GM03348 (cell line): ENCODE measurements around the gene TMEM185A.
"Not testable (repeated sequence)": the region's sequence is repeated elsewhere in the genome, so short reads cannot be mapped to it uniquely, and the experiment has no call there.

ENCODE experiments used
- DNase-seq: peaks from one replicate; pipeline ENCODE4 v3.0.0; 2012; ENCODE audit warnings: low spot score

The TMEM185A gene

DNA sequence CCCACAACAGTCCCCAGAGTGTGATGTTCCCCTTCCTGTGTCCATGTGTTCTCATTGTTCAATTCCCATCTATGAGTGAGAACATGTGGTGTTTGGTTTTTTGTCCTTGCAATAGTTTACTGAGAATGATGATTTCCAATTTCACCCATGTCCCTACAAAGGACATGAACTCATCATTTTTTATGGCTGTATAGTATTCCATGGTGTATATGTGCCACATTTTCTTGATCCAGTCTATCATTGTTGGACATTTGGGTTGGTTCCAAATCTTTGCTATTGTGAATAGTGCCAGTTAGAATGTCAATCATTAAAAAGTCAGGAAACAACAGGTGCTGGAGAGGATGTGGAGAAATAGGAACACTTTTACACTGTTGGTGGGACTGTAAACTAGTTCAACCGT, 11.9 kb downstream of the TMEM185A start:
- DNase-seq = not testable (repeated sequence)

DNA sequence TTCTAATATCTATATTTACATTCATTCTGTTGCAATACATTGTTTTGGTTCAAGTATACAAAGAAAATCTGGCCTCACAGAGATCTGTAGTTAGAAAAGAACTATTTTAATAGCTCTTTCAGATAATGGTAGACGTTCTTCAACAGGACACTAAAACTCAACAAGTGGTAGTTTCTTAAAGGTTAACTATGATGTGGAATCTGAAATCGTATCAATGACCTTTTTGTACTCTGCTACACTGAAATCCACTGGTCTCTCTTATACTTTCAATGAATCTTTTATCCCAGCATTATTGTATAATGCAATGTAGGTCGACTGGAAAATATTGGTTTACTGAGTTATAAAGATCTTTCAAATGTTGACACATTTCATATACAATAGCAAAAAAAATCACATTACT, 12.7 kb downstream of the TMEM185A start:
- no peak for DNase-seq

DNA sequence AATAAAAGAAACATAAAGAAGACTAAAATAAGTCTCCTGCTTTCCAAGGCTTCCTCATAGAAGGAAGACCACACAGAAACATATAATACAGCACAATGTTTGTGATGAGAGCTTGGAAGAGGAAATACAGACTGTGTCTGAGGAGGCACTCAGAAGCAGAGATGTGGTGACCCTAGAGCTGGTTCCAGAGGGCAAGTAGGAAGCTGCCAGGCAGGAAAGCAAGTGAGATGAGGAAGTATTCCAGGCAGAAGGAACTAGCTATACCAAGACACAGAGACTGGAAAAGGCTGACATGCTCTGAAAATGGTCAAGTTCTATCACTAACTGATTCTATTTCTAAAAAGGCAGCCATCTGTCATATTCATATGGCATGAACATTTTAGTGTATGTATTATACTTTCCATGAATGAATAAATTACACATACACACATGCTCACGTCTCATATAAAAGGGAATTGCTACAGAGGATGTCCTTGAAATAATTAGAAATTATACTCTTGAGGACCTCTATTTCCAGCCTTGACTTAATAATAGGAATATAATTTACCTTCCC, 19.9 kb downstream of the TMEM185A start:
- no peak for DNase-seq

DNA sequence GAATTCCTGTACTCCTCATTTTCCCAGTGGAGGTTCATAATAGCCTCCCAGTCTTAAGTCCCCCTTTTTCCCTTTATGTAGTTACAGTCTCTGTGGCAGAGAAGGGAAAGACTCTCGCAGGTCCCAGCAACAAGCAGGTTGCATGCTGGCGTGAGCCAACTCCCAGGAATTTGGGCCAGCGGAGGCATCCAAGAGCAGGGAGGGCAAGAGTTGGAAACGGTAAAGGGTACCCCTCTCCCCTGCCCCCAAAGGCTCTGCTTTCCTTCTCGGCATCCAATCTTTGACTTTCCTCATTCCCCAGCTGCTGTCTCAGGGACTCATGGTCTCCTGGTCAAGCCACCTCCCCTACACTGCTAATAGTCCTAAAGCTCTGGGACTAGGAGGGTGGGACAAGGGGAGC, 21.1 kb downstream of the TMEM185A start:
- no peak for DNase-seq

DNA sequence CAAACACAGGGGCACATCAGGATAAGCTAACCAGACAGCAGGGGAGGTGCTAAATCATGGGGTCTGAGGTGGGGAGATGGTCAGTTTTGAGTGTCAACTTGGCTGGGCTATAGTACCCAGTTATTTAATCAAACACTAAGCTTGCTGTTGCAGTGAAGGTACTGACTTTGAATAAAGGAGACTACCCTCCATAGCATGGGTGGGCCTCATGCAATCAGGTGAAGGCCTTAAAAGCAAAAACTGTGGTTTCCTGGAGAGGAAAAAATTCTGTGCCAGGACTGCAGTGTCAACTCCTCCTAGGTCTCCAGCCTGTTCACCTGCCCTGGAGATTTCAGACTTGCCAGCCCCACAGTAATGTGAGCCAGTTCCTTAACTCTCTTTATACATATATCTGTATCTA, 23.9 kb downstream of the TMEM185A start:
- DNase-seq = no peak

DNA sequence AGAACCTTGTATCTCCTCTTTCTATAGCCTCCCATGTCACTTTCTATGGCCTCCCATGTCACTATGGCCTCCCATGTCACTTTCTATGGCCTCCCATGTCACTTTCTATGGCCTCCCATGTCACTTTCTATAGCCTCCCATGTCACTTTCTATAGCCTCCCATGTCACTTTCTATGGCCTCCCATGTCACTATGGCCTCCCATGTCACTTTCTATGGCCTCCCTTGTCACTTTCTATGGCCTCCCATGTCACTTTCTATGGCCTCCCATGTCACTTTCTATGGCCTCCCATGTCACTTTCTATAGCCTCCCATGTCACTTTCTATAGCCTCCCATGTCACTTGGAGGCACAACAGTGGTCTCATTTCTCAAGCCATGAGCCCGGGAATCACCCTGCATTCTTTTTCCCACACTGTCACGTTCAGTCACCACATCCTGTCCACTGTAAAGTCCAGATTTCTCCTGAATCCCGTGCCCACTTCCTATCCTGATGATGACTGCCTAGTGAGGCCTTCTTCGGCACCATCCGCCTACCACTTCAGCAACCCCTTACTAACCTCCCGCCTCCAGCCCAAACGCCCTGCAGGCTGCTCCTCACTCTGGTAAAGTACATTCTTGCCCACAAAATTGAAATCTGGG, 26.2 kb downstream of the TMEM185A start:
- DNase-seq = not testable (repeated sequence)

DNA sequence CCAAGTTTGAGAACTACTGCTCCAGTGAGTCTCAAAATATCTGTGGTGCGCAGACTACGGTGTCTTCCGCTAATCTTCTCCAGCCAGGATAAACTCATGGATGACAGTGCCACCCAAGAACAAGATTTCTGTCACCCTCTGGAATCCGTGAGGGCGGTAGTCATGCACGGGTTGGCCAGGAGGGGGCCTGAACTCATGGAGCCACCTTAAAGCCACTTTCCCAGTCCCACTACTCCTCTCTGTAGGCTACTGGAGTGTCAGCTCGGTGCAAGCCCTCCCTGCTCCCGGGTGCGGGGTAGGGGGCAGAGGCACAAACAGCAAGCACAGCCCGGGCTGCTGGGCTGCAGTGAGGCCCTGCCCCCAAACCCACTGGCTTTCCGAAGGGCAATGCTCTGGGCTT, 33.0 kb downstream of the TMEM185A start:
- not testable (repeated sequence) for DNase-seq

DNA sequence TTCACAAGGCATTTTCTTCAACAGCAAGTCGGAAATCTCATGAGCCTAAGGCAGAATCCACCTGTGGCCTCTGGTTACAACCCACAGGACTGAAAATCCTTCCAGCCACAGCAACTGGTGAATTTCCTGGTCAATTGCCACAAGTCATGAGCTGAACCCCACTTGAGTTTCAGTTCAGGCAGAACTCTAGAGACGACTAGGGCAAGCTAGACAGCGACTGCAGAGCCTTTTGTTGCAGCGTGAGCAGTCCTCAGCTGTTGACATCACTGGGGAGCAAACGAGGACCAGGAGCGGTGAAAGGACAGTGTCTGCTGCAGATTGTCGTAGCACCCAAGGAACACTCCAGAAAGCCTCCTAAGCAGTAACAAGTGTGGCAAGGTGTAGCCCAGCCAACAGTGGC, 35.6 kb downstream of the TMEM185A start:
- DNase-seq = not testable (repeated sequence)

DNA sequence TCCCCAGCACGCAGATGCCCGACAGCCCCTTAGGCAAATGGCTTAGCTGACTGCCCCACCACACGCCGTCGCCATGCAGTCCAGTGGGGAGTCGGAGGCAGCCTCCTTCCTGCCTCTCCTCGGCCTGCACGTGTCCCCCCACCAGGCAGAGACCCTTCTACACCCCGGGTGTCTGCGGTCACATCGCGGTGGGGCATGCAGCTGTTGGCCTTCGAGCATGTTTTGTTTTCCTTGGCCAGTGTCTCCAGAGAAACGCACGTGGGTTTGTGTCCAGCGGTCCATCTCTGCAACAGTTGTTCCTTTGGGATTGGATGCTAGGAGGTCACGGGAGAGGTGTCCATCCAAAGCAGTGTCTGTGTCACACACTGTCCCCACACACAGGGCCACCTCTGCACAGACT, 36.4 kb downstream of the TMEM185A start, which contains the start of gene HSFX2:
TSS of gene HSFX2 (minus strand) at position 101 of the 400 bp plus-strand sequence. CDS start 614 bp downstream, outside the sequence.
- not testable (repeated sequence) for DNase-seq

DNA sequence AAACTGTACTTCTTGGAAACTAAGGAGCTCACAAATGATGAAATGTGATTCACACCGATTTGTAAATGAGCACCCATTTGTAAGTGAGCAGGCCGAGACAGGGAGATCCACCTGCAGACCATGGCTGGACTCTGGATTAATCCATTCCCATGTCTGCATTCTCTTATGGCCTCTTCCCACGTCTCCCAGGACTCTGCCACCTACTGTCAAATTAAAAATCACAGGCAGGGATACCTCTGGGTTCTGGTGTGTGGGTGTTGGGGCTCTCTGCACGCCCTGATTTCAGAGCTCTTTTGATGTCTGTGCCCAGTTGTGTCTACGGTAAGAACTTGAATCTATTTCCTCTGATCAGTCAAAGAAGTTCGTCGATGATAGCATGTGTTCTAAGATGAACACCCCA, 40.6 kb downstream of the TMEM185A start:
- DNase-seq = not testable (repeated sequence)

DNA sequence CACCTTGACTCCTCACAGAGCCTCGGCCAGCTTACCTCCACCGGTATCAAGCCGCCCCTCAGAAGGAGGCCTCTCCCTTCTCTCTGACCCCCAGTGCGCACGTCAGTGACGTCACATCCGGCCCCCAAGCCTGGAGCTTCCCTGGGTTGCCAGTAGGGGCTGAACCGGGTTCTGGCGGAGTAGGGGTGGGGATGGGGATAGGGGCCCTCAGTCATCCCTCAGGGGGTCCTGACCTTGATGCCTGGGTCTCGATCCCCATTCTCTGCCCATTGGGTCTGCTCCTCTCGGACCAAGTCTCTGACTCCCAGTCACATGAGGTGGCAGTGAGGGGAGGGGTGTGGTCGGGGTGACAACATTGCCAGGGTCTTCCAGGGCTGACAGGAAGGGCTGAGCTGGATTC, 44.2 kb downstream of the TMEM185A start, which contains the start of gene MAGEA9B:
TSS of gene MAGEA9B (minus strand) at position 101 of the 400 bp plus-strand sequence. CDS start 4,280 bp downstream, outside the sequence.
- not testable (repeated sequence) for DNase-seq

DNA sequence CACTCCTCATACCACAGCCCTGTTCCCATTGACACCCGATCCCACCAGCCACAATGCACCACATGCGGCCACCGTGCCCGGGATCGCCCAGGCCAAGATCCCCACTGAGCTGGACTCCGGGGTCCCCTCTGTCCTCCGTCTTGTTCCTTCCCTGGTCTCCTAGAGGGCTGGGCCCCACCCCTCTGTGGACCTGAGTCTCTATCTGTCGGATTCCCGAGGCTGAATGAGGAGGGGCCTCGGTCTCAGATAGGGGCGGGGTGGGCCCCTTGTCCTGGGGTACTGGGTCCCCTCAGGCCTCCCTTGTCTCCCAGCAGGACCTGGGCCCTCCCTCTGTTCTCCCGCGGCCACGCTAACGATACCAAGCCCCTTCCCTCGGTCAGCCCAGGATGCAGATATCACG, 46.0 kb downstream of the TMEM185A start:
- not testable (repeated sequence) for DNase-seq

DNA sequence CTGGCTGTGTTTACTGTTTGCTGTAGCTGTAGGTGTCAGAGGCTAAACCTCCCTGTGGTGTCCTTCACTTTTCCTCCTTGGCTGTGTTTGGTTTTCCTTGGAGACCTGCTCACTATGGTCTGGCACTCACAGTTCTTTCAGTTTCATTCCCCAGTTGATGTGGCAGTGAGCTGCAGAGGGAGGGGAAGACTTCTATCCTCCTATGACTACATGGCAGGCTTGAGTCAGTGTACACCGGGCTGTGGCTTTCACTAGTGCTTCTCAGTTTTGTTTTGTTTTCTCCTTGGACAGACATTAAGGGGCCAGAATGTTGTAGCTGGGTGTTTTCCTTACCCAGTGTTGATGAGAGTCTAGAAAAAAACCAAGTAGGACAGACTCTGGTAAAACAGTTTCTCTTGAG, 58.1 kb downstream of the TMEM185A start:
- DNase-seq = not testable (repeated sequence)

DNA sequence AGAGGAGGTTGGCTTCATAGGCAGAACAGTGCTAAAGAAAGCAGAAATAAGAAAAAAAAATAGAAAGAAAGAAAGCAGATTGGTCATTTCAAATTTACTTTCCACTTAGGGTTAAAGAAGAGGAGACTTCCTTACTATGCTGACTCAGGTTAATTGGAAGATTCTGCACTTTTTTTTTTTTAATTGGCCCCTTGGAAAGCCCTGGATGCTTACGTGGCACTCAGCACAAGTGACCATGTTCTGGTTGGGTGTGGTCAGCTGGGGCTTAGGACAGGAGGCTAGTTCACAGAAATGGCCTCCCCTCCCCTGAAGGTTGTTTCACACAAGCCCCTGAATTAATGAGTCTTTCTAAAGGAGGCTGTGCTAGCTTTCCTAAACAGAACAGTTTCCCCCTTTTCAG, 58.8 kb downstream of the TMEM185A start:
- DNase-seq = no peak

DNA sequence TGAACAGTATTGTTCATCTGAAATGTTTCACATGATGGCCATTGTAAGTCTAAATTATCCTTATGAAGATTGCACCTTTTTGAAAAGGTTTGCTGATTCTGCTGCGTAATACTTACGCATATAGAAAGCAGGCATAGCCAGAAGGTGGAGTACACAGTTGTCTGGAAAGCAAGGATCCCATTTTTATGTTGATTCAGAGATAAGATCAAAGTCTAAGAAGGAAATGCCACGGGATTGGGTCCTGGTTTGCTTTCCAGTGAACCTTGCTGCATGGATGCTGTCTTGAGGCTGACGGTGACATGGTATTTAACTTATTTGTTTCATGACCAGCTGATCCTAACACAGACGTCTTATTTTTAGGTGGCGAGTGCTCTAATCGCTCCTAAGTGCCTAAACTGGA, 59.8 kb downstream of the TMEM185A start:
- no peak for DNase-seq

DNA sequence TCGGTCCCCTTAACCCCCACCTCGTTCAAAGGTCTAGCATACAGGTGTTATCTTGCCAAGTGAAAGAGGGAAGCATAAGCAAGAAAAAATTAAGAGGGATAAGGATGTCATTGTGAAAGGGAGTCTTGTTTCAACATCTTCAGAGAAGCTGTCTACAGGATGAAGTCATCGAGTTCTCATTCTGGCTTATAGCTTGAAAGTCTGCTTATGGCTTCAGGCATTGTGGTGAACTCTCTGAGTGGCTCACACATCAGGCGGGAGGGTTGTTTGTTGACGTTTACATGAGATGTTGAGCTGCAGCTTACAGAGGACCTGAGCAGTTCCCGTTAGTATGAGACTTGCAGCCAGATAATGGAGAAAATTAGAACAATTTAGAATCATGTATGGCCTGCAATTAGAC, 60.9 kb downstream of the TMEM185A start:
- peak; percentile 26 for DNase-seq

DNA sequence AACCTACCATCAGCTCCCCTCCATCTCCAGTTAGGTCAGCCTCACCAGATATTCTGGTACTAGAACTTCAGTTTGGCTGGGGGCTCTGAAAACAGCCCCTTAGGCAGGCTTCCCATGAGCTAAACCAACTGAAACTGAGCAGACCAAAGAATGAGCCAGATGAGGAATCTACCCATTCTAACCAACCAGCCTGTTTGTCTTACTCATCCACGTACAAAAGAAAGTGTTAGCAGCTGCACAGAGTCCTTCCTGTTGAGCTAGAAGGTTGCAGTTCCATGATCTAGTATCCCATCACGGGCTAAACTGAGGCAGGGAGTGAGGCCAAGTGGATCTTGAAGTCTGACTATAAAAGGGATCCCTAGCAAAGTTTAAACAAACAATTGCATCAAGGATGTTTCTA, 61.8 kb downstream of the TMEM185A start:
- no peak for DNase-seq

DNA sequence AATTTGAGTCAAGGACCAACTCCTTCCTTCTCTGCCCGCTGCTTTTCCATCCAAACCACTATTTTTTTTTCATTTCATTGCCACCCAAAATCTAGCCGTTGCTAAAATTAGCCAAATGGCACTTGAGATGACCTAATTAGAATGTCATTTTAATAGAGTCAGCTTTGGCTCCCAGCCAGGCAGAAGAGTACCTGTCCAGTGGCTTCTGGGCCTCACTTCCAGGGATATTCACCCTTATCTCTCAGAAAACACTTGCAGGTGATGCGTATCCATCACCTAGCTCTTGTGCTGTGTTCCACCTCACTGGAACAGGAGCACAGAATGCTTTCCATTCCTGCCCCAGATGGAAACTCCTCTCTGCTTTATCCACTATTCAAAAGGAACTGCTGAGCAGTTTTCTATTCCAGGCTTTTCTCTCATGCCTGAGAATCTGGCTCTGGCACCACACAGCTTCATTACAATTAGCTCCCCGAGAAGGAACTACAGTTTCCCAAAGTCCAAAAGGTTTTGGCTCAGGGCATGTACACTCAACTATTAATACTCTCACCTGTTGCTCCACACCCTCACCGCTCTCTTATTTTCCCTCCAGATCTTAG, 62.8 kb downstream of the TMEM185A start:
- no peak for DNase-seq

DNA sequence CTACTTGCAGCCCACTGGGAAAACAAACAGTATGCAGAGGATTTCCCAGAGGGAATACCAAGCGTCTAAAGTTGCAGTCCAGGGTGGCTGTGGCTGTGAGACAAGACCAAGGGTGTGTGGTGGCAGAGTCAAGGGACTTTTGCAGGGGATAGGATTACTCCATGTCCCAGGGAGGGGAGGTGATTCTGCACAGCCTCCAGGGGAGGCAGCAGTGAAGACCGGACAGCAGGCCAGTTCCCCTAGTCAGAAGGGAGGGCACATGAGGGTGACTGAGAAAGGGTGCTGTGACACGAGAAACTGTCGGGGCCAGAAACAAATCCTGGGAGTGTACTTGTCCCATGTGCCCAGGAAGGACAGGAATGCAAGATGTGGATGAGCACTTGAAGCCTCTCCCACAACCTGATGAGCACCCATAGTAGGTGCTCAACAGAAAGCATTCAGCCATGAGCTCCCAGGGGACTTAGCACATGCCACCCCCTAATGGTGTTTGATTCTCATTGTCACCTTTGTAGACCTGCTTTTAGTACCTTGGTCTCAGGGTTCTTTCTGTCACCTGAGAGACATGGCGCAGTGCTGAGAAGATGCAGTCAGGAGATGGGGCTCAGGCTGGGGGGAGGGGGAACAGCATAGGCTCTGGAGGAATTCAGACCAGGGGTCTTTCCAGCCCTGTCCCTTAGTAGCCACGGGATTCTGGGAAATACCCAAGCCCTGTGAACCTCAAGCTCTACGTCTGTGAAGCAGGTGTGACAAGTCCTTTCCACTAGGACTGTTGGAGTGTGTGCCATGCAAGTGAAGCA, 63.8 kb downstream of the TMEM185A start:
- no peak for DNase-seq

DNA sequence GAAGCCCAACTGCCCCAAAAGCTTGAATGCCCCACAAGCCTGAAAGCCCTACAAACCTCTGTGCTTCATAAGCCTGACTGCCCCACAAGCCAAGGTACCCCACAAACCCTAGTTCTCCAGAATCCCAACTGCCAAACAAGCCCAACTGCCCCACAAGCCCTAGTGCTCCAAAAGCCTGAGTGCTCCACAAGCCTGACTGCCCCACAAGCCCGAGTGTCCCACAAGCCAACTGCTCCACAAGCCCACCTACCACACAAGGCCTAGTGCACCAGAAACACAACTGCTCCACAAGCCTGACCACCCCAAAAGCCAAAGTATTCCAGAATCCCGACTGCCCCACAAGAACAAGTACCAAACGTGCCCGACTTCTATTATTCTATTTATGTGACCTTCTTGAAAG, 68.2 kb downstream of the TMEM185A start:
- DNase-seq = no peak

DNA sequence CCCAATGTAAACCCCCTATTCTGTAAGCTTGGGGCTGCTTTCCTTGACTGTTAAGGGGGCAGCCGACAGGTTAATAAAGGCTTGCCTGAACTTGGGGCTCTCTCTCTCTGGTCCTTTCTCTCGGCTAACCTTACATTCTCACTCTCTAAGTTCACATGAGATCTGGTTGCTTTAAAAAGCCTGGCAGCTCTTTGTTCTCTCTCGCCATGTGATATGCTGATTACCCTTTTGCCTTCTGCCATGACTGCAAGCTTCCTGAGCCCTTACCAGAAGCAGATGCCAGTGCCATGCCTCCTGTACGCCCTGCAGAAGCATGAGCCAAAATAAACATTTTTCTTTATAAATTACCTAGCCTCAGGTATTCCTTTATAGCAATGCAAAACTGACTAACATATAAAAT, 76.3 kb downstream of the TMEM185A start:
- DNase-seq = not testable (repeated sequence)

DNA sequence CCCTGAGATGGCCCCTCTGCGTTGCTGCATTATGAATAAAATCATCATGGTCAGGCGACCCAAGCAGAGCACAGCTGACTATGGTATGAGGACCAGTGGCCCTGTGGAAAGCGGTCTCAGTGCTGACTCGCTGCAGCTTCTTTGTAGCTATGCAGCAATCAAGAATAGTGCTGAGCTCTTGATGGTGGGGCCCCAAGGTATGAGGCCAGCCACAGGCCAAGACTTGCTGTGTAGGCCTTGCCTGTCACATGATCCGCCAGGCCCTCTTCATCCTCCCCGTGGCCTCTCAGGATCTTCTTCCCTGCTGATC, 79.7 kb downstream of the TMEM185A start:
- not testable (repeated sequence) for DNase-seq
